A673 (cell line): ENCODE results near the gene CLCN4. TPM values are rescaled to one million over a fixed set of nuclear protein-coding genes. Genes with fewer than 3 reads are reported as not detected.

Source experiments
- BruUV-seq: library from RNA; stranded (reverse); fragments of 400-500 nt; replicated peaks from 2 replicates; lab custom pipeline; 2021; lab: Mats Ljungman, UMichigan
- CTCF ChIA-PET: fragments of 300-600 bp; sonication (Branson Sonifier 250); formaldehyde crosslinking; loops from one replicate; lab custom pipeline; 2022; ENCODE audit warnings: antibody characterized with exemption; lab: Charles Lee
- POLR2A ChIA-PET: fragments of 300-600 bp; sonication (Branson Sonifier 250); formaldehyde crosslinking; loops from one replicate; lab custom pipeline; 2022; ENCODE audit warnings: antibody characterized with exemption; ENCODE audit not compliant: low non-redundant PET; lab: Charles Lee
- DNase-seq: peaks from one replicate; pipeline ENCODE4 v3.0.0-alpha.2; 2015; ENCODE audit warnings: low spot score
- H3K27ac ChIP-seq: fragments of 200-600 bp; sonication (generic); 2 replicates; pipeline ENCODE4 v1.5.1; 2016; ENCODE audit warnings: mixed run types, low read depth, mild to moderate bottlenecking, mixed read lengths, antibody characterized with exemption, low read length; ENCODE audit not compliant: poor library complexity, severe bottlenecking
- H3K27me3 ChIP-seq: fragments of 200-600 bp; sonication (generic); replicated peaks from 2 replicates; pipeline ENCODE4 v1.6.1; 2017; ENCODE audit warnings: mixed run types, low read depth, mild to moderate bottlenecking, mixed read lengths, antibody characterized with exemption, low read length; ENCODE audit not compliant: insufficient read depth, poor library complexity
- H3K36me3 ChIP-seq: fragments of 200-600 bp; sonication (generic); 2 replicates; pipeline ENCODE4 v1.6.1; 2016; ENCODE audit warnings: mixed run types, mild to moderate bottlenecking, mixed read lengths, antibody characterized with exemption, low read length; ENCODE audit not compliant: insufficient read depth, poor library complexity, severe bottlenecking
- H3K4me1 ChIP-seq: fragments of 200-600 bp; sonication (generic); 2 replicates; pipeline ENCODE4 v1.6.1; 2017; ENCODE audit warnings: mixed run types, mild to moderate bottlenecking, mixed read lengths, antibody characterized with exemption, low read length; ENCODE audit not compliant: insufficient read depth, poor library complexity, severe bottlenecking
- H3K4me3 ChIP-seq: fragments of 200-600 bp; sonication (generic); 2 replicates; pipeline ENCODE4 v1.5.1; 2016; ENCODE audit warnings: low read depth, mixed run types, mild to moderate bottlenecking, mixed read lengths, low read length; ENCODE audit not compliant: poor library complexity, severe bottlenecking
- H3K9me3 ChIP-seq: fragments of 200-600 bp; sonication (generic); 2 replicates; pipeline ENCODE4 v1.6.1; 2016; ENCODE audit warnings: mixed run types, low read depth, mild to moderate bottlenecking, mixed read lengths, antibody characterized with exemption, low read length; ENCODE audit not compliant: poor library complexity, severe bottlenecking
- EZH2 ChIP-seq: fragments of 200-600 bp; sonication (generic); IDR thresholded peaks from 2 replicates; pipeline ENCODE4 v1.6.1; 2017; ENCODE audit warnings: borderline replicate concordance, low read depth, mild to moderate bottlenecking, mixed read lengths, antibody characterized with exemption, low read length; ENCODE audit not compliant: poor library complexity, severe bottlenecking
- intact Hi-C: fragments of 100-400 bp; cut with micrococcal nuclease; formaldehyde crosslinking; loops from one replicate; pipeline ENCODE4 v1.10.0; 2022; ENCODE audit not compliant: unreplicated experiment
- total RNA-seq: library from RNA; stranded (reverse); gene quantifications from 2 replicates; pipeline ENCODE4 v1.2.3, GENCODE V29; 2021
- TF ChIP-seq, protein P1 (sequence below): fragments of 300-800, 200-600 bp; sonication (generic); conservative IDR thresholded peaks from 2 replicates; pipeline ENCODE4 v1.5.1; 2017; ENCODE audit warnings: low read depth, mild to moderate bottlenecking, antibody characterized with exemption, low read length, moderate library complexity, mixed read lengths

The CLCN4 gene
- total RNA-seq, 1 experiment from 2014 or later, result 1.7 TPM

DNA sequence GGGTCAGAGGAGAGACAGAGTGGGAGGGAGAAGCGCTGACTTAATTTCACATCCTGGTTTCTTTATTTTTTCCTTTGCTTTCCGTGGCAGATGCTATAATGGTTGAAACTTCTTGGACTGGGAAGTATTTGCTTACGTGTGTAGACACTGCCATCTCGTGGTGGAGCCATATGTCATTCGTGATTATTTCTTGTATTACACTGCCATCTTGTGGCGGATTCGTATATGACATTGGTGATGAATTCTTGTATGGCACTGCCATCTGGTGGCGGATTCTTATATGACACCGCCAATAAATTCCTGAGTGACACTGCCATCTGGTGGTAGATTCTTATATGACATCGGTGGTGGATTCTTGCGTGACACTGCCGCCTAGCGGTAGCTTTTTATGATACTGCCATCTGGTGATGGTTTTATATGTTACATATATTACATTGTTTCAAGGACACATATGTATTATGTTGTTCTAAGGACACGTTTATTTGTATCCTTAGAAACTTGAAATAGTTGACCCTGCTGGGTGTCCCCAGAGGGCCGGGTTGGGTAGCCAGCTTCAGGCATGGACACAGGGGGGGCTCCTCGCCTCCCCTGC, 37.3 kb upstream of the CLCN4 start:
- H3K9me3 ChIP-seq, result peaks cover 59% of the 10 kb centered on the region
- H3K36me3 ChIP-seq, result peaks cover 28% of the 10 kb centered on the region
- H3K4me3 ChIP-seq, result no peak overlapping the region
- BruUV-seq, result no TSS peak
- intact Hi-C loops, result loop anchor here (1.0 to 10.0 kb wide), 6 partner anchors 123 to 1377 kb away; no protein-coding TSS in a partner anchor
- ChIA-PET CTCF (interaction anchor here (0.6 to 1.0 kb wide), 3 partner anchors 109 to 238 kb away, joined by 3 read pairs; no protein-coding TSS in a partner anchor), POLR2A (interaction anchor here (0.7 kb wide), 1 partner anchor 247 kb away, joined by 4 read pairs; no protein-coding TSS in a partner anchor)
- H3K27ac ChIP-seq, result no peak overlapping the region
- H3K4me1 ChIP-seq, result no peaks in the 10 kb centered on the region
- no peak for TF ChIP-seq EZH2
- TF ChIP-seq, protein P1, sequence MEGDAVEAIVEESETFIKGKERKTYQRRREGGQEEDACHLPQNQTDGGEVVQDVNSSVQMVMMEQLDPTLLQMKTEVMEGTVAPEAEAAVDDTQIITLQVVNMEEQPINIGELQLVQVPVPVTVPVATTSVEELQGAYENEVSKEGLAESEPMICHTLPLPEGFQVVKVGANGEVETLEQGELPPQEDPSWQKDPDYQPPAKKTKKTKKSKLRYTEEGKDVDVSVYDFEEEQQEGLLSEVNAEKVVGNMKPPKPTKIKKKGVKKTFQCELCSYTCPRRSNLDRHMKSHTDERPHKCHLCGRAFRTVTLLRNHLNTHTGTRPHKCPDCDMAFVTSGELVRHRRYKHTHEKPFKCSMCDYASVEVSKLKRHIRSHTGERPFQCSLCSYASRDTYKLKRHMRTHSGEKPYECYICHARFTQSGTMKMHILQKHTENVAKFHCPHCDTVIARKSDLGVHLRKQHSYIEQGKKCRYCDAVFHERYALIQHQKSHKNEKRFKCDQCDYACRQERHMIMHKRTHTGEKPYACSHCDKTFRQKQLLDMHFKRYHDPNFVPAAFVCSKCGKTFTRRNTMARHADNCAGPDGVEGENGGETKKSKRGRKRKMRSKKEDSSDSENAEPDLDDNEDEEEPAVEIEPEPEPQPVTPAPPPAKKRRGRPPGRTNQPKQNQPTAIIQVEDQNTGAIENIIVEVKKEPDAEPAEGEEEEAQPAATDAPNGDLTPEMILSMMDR, result peak; percentile 100
- peak; percentile 81 for DNase-seq
- H3K27me3 ChIP-seq, result no peaks in the 10 kb centered on the region

DNA sequence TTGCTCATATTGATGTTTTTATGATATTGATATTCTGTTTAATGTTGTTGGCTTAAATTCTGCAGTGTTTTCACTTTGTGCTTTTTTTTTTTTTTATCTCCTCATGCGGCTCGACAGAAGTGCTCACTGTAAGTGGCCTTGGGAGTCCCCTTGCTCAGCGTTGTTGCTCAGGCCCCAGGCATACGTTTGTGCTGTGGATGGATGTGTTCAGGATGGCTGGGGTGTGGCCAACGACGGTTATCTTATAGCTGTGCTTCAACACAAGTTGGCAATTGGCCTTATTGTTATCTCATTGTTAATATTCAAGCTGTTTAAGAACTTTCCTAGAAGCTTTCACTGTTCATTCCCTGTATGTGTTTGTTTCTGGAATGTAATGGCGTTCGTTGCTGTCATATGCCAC, 36.4 kb upstream of the CLCN4 start:
- peaks cover 28% of the 10 kb centered on the region for H3K36me3 ChIP-seq
- H3K9me3 ChIP-seq, result peaks cover 59% of the 10 kb centered on the region
- TF ChIP-seq EZH2, result no peak
- TF ChIP-seq, protein P1, result no peak
- H3K27ac ChIP-seq, result no peak overlapping the region
- BruUV-seq, result no TSS peak
- ChIA-PET CTCF (interaction anchor here (0.7 to 1.0 kb wide), 2 partner anchors 120 to 138 kb away, joined by 3 to 4 read pairs; no protein-coding TSS in a partner anchor), POLR2A (no interaction called here)
- DNase-seq, result no peak
- H3K4me1 ChIP-seq, result no peaks in the 10 kb centered on the region
- intact Hi-C loops, result no loop called here
- no peak overlapping the region for H3K4me3 ChIP-seq
- H3K27me3 ChIP-seq, result no peaks in the 10 kb centered on the region

DNA sequence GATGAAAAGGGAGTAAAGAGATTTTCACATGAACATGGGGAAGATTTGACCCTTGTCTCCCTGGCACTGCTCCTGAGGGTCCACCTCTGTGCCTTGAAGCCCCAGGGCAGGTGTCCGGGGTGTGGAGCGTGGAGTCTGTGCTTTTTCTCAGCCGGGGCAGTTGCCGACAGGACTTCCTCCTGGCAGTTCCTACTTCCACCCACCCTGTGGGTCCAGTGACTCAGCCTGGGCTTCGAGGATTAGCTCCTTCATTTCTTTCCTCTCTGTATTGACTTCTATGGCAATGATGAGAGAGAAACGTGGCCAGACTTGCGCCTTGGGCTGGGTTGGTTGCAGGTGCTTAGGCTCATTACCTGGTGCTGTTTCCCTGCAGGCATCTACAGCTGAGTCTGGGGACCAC, 35.9 kb upstream of the CLCN4 start:
- no peak for DNase-seq
- Histone ChIP-seq H3K9me3 (peaks cover 59% of the 10 kb centered on the region), H3K4me1 (no peaks in the 10 kb centered on the region), H3K4me3 (no peak overlapping the region), H3K27me3 (no peaks in the 10 kb centered on the region), H3K36me3 (peaks cover 28% of the 10 kb centered on the region), H3K27ac (no peak overlapping the region)
- POLR2A ChIA-PET, result no interaction called here
- BruUV-seq, result no TSS peak
- CTCF ChIA-PET, result interaction anchor here (0.7 kb wide), 1 partner anchor 121 kb away, joined by 4 read pairs; no protein-coding TSS in a partner anchor
- intact Hi-C loops, result no loop called here
- TF ChIP-seq, protein P1, result no peak
- no peak for TF ChIP-seq EZH2
